Upper lobe of right lung (tissue), 1 donor: ENCODE data around the gene CNOT1. TPM values are rescaled to one million over a fixed set of nuclear protein-coding genes. Genes with fewer than 3 reads are reported as not detected.

Experiments used
- ATAC-seq: fragments of 200-7000 bp; cut with Tn5 transposase; one replicate; pipeline ENCODE4 v1.9.1; 2020; ENCODE audit warnings: mild to moderate bottlenecking, moderate library complexity
- DNase-seq: peaks from one replicate; pipeline ENCODE4 v3.0.0-alpha.2; 2020
- H3K27ac ChIP-seq: fragments of 200-600 bp; one replicate; pipeline ENCODE4 v1.8.0; 2022
- H3K27me3 ChIP-seq: fragments of 200-600 bp; one replicate; pipeline ENCODE4 v1.8.0; 2022; ENCODE audit warnings: mild to moderate bottlenecking
- H3K36me3 ChIP-seq: fragments of 200-600 bp; one replicate; pipeline ENCODE4 v1.8.0; 2022
- H3K4me1 ChIP-seq: fragments of 200-600 bp; one replicate; pipeline ENCODE4 v1.8.0; 2022
- H3K4me3 ChIP-seq: fragments of 200-600 bp; one replicate; pipeline ENCODE4 v1.8.0; 2022; ENCODE audit warnings: mild to moderate bottlenecking
- H3K9me3 ChIP-seq: fragments of 200-600 bp; one replicate; pipeline ENCODE4 v1.8.0; 2022
- CTCF ChIP-seq: fragments of 200-600 bp; IDR thresholded peaks from one replicate; pipeline ENCODE4 v1.8.0; 2022; ENCODE audit warnings: antibody characterized with exemption
- intact Hi-C: fragments of 100-400 bp; cut with DNase I; formaldehyde crosslinking; loops from one replicate; pipeline ENCODE4 v1.11.0; 2022
- total RNA-seq: library from RNA; stranded (reverse); fragmentation: NEBNext Ultra II Directional; extraction: Animal tissue kit (Norgen Biotek cat#: 25700); gene quantifications from one replicate; pipeline ENCODE4 v1.2.1, GENCODE V29; 2021
- donor health status: DM: no; HTN: yes; CAD: no; lungs with severe emphysema.

The CNOT1 gene
- total RNA-seq, 1 donor from 2014 or later: 140 TPM

- Histone ChIP-seq H3K36me3 (peaks cover 100% of the 10 kb centered on the region), H3K9me3 (no peaks in the 10 kb centered on the region), H3K4me3 (no peak overlapping the region), H3K4me1 (no peaks in the 10 kb centered on the region), H3K27ac (no peak overlapping the region), H3K27me3 (no peaks in the 10 kb centered on the region)
- no peak for DNase-seq
- intact Hi-C loops: no loop called here
- no peak for ATAC-seq
- no peak for TF ChIP-seq CTCF
These were observed 97.2 kb downstream of the CNOT1 start for GRCh38 chr16:58532414-58532813.

GRCh38 chr16:58530179-58530578 is 99.4 kb downstream of the CNOT1 start:
- Histone ChIP-seq H3K9me3 (no peaks in the 10 kb centered on the region), H3K4me3 (no peak overlapping the region), H3K36me3 (peaks cover 100% of the 10 kb centered on the region), H3K27ac (no peak overlapping the region), H3K4me1 (no peaks in the 10 kb centered on the region), H3K27me3 (no peaks in the 10 kb centered on the region)
- no peak for ATAC-seq
- no peak for DNase-seq
- intact Hi-C loops: no loop called here
- no peak for TF ChIP-seq CTCF

GRCh38 chr16:58519707-58520106 is 109.9 kb downstream of the CNOT1 start:
- Histone ChIP-seq H3K4me3 (no peak overlapping the region), H3K9me3 (no peaks in the 10 kb centered on the region), H3K27ac (no peak overlapping the region), H3K27me3 (no peaks in the 10 kb centered on the region), H3K4me1 (peaks cover 11% of the 10 kb centered on the region), H3K36me3 (peaks cover 78% of the 10 kb centered on the region)
- ATAC-seq: no peak
- intact Hi-C loops: loop anchor here (10.0 kb wide), 1 partner anchor 65 kb away; no protein-coding TSS in a partner anchor
- no peak for TF ChIP-seq CTCF
- DNase-seq: no peak

GRCh38 chr16:58518980-58519368 is 110.7 kb downstream of the CNOT1 start:
- intact Hi-C loops: no loop called here
- TF ChIP-seq CTCF: no peak

GRCh38 chr16:58518083-58518979 is 111.3 kb downstream of the CNOT1 start:
- H3K9me3 ChIP-seq: no peaks in the 10 kb centered on the region
- DNase-seq (no peak), ATAC-seq (no peak)
- intact Hi-C loops: no loop called here
- H3K4me1 ChIP-seq: peaks cover 16% of the 10 kb centered on the region
- no peak overlapping the region for H3K27ac ChIP-seq
- peaks cover 64% of the 10 kb centered on the region for H3K36me3 ChIP-seq
- no peak overlapping the region for H3K4me3 ChIP-seq
- no peaks in the 10 kb centered on the region for H3K27me3 ChIP-seq
- TF ChIP-seq CTCF: no peak

More at GRCh38 chr16:58518980-58519368, 110.7 kb downstream of the CNOT1 start:
- Histone ChIP-seq H3K27me3 (no peaks in the 10 kb centered on the region), H3K4me1 (peaks cover 16% of the 10 kb centered on the region), H3K36me3 (peaks cover 71% of the 10 kb centered on the region), H3K9me3 (no peaks in the 10 kb centered on the region), H3K4me3 (no peak overlapping the region), H3K27ac (no peak overlapping the region)
- ATAC-seq (no peak), DNase-seq (no peak)
